ENCODE results near the gene VHLL.
A peak's percentile ranks its signal among the peaks of the same experiment; 100 is the strongest.

The VHLL gene

GRCh38 chr1:156291226-156292061, 7.7 kb downstream of the VHLL start:
- DNase-seq, result peak; percentile 83

GRCh38 chr1:156289857-156290256, 9.2 kb downstream of the VHLL start:
- DNase-seq, result no peak

- no peak for DNase-seq
Observed at GRCh38 chr1:156286061-156286460, 13.0 kb downstream of the VHLL start.

- no peak for DNase-seq
Observed at GRCh38 chr1:156285437-156285836, 13.7 kb downstream of the VHLL start.

- no peak for DNase-seq
Observed at GRCh38 chr1:156284757-156285156, 14.3 kb downstream of the VHLL start.

- DNase-seq, result no peak
Observed at GRCh38 chr1:156284112-156284511, 15.0 kb downstream of the VHLL start, which contains the start of gene TMEM79. TMEM79 (plus strand) TSS chr1:156284325; CDS start chr1:156285227, 902 bp downstream.

- DNase-seq, result no peak
Observed at GRCh38 chr1:156283521-156283920, 15.6 kb downstream of the VHLL start.

GRCh38 chr1:156282479-156283222, 16.5 kb downstream of the VHLL start, which contains the start of gene SMG5:
SMG5 (minus strand) TSS chr1:156282825; CDS start chr1:156282680, 145 bp downstream.
- DNase-seq, result peak; percentile 99

GRCh38 chr1:156281693-156282478, 17.2 kb downstream of the VHLL start:
- no peak for DNase-seq

- DNase-seq, result peak; percentile 66
Observed at GRCh38 chr1:156281281-156281680, 17.8 kb downstream of the VHLL start.

- DNase-seq, result no peak
Observed at GRCh38 chr1:156279837-156280236, 19.3 kb downstream of the VHLL start.

- no peak for DNase-seq
Observed at GRCh38 chr1:156276966-156277381, 22.1 kb downstream of the VHLL start.

- DNase-seq, result no peak
Observed at GRCh38 chr1:156276532-156276931, 22.6 kb downstream of the VHLL start.

- no peak for DNase-seq
Observed at GRCh38 chr1:156270314-156270713, 28.8 kb downstream of the VHLL start.

GRCh38 chr1:156268336-156268735, 30.8 kb downstream of the VHLL start:
- no peak for DNase-seq

- no peak for DNase-seq
Observed at GRCh38 chr1:156266051-156266450, 33.1 kb downstream of the VHLL start.

- no peak for DNase-seq
Observed at GRCh38 chr1:156263288-156263655, 35.8 kb downstream of the VHLL start.

- peak; percentile 79 for DNase-seq
Observed at GRCh38 chr1:156262461-156263287, 36.4 kb downstream of the VHLL start.

GRCh38 chr1:156260896-156261295, 38.2 kb downstream of the VHLL start:
- no peak for DNase-seq

GRCh38 chr1:156259805-156260204, 39.3 kb downstream of the VHLL start:
- DNase-seq, result no peak

- DNase-seq, result no peak
Observed at GRCh38 chr1:156258859-156259258, 40.2 kb downstream of the VHLL start.

GRCh38 chr1:156257711-156258110, 41.4 kb downstream of the VHLL start:
- no peak for DNase-seq

Measured in fibroblast of skin of scalp (primary cell).